Astrocyte (in vitro differentiated cells and primary cell): Measurements from ENCODE around the gene CDHR5. TPM values are rescaled to one million over a fixed set of nuclear protein-coding genes. Genes with fewer than 3 reads are reported as not detected.

Experiments used
- DNase-seq: peaks from one replicate; pipeline ENCODE4 v3.0.0-alpha.2; 2010; ENCODE audit warnings: low read depth
- FAIRE-seq: peaks from 2 replicates; lab custom pipeline; 2011; peaks lifted over from hg19 to GRCh38; lab: Jason Lieb, UNC
- H2AFZ ChIP-seq: 2 replicates; pipeline ENCODE4 v1.6.0; 2012; ENCODE audit warnings: low read depth, low read length, inconsistent platforms
- H3K27ac ChIP-seq: 2 replicates; pipeline ENCODE4 v1.5.1; 2011; ENCODE audit warnings: low read depth, low read length, inconsistent platforms
- H3K27me3 ChIP-seq: 2 replicates; pipeline ENCODE4 v1.6.0; 2011; ENCODE audit warnings: low read length, inconsistent platforms; ENCODE audit not compliant: insufficient read depth
- H3K36me3 ChIP-seq: 2 replicates; pipeline ENCODE4 v1.5.1; 2011; ENCODE audit warnings: low read length, inconsistent platforms; ENCODE audit not compliant: insufficient read depth
- H3K4me1 ChIP-seq: 2 replicates; pipeline ENCODE4 v1.5.1; 2011; ENCODE audit warnings: low read length, inconsistent platforms; ENCODE audit not compliant: insufficient read depth
- H3K4me2 ChIP-seq: 2 replicates; pipeline ENCODE4 v1.6.0; 2012; ENCODE audit warnings: low read length, inconsistent platforms
- H3K4me3 ChIP-seq: 2 replicates; pipeline ENCODE4 v1.5.1; 2011; ENCODE audit warnings: low read depth, mild to moderate bottlenecking, low read length, inconsistent platforms; ENCODE audit not compliant: insufficient read depth
- H3K79me2 ChIP-seq: 2 replicates; pipeline ENCODE4 v1.6.0; 2012; ENCODE audit warnings: mild to moderate bottlenecking, low read length, inconsistent platforms; ENCODE audit not compliant: insufficient read depth
- H3K9ac ChIP-seq: 2 replicates; pipeline ENCODE4 v1.6.0; 2012; ENCODE audit warnings: mild to moderate bottlenecking, low read length, inconsistent platforms
- H3K9me3 ChIP-seq: 2 replicates; pipeline ENCODE4 v1.5.1; 2012; ENCODE audit warnings: low read depth, mild to moderate bottlenecking, low read length, inconsistent platforms; ENCODE audit not compliant: insufficient read depth
- H4K20me1 ChIP-seq: 2 replicates; pipeline ENCODE4 v1.6.0; 2012; ENCODE audit warnings: low read length, inconsistent platforms; ENCODE audit not compliant: insufficient read depth
- H3K27ac Mint-ChIP-seq: one replicate; pipeline ENCODE4 v1.8.0; 2021; ENCODE audit warnings: mild to moderate bottlenecking, mixed read lengths; ENCODE audit not compliant: unreplicated experiment
- H3K27me3 Mint-ChIP-seq: one replicate; pipeline ENCODE4 v1.8.0; 2021; ENCODE audit warnings: low read depth, mixed read lengths; ENCODE audit not compliant: unreplicated experiment
- H3K36me3 Mint-ChIP-seq: one replicate; pipeline ENCODE4 v1.8.0; 2021; ENCODE audit warnings: low read depth, mixed read lengths; ENCODE audit not compliant: unreplicated experiment
- H3K4me1 Mint-ChIP-seq: one replicate; pipeline ENCODE4 v1.8.0; 2021; ENCODE audit warnings: low read depth, mixed read lengths; ENCODE audit not compliant: unreplicated experiment
- H3K4me3 Mint-ChIP-seq: one replicate; pipeline ENCODE4 v1.8.0; 2021; ENCODE audit warnings: mild to moderate bottlenecking, moderate library complexity, mixed read lengths; ENCODE audit not compliant: unreplicated experiment
- H3K9me3 Mint-ChIP-seq: one replicate; pipeline ENCODE4 v1.8.0; 2021; ENCODE audit warnings: mild to moderate bottlenecking, mixed read lengths; ENCODE audit not compliant: unreplicated experiment
- CTCF ChIP-seq: IDR thresholded peaks from 2 replicates; pipeline ENCODE4 v1.5.1; 2011; ENCODE audit warnings: low read depth, mild to moderate bottlenecking, inconsistent platforms, low read length, moderate library complexity; ENCODE audit not compliant: insufficient read depth
- EZH2 ChIP-seq: IDR thresholded peaks from 2 replicates; pipeline ENCODE4 v1.6.1; 2012; ENCODE audit warnings: mild to moderate bottlenecking, low read length, inconsistent platforms; ENCODE audit not compliant: insufficient read depth
- total RNA-seq: library from RNA; stranded (reverse); gene quantifications from 2 replicates; pipeline ENCODE4 v1.2.1, GENCODE V29; 2021

Gene CDHR5
- total RNA-seq, 1 donor from 2014 or later = not detected

DNA sequence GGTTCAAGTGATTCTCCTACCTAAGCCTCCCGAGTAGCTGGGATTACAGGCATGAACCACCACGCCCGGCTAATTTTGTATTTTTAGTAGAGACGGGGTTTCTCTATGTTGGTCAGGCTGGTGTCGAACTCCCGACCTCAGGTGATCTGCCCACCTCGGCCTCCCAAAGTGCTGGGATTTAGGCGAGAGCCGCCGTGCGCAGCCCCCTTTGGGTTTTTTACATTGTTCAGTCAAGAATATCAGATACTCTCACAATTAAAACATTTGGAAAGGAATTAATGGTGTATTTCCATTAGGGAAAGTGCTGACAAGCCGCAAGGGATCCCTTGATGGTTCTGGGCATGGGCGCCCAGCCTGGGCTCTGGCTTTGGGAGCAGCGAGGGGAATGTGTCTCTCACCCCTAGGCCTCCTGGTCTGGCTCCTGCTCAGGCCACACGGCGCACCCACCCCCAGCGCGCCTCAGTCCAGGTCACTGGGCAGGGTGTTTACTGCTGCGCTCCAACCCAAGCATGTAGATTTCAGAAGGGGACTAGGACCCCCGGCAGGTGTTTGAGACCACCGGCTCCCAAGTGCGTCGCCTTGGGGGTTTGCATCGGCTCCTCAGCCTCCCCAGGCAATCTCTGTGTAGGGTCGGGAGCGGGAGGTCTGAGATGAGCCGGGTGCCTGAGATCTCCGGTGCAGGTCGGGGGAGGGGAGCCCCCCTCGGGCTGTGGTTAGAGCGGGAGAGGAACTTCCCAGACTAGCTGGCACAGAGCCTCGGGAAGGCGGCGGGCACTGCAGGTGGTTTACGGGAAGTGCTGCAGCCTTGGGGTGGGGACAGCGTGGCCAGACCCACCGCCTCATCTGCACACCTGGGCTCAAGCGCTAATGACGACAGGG lies 8.2 kb downstream of the CDHR5 start:
- Mint-ChIP-seq H3K36me3 (peaks cover 11% of the 10 kb centered on the region), H3K27ac (peak overlapping the region; percentile 66), H3K4me1 (peaks cover 5% of the 10 kb centered on the region), H3K9me3 (no peaks in the 10 kb centered on the region), H3K27me3 (no peaks in the 10 kb centered on the region), H3K4me3 (no peak overlapping the region)
- H4K20me1 ChIP-seq = peaks cover 34% of the 10 kb centered on the region
- FAIRE-seq (no peak), DNase-seq (no peak)
- H3K4me2 ChIP-seq = peak overlapping the region; percentile 99
- no peak overlapping the region for H3K4me3 ChIP-seq
- no peaks in the 10 kb centered on the region for H3K27me3 ChIP-seq
- no peak overlapping the region for H2AFZ ChIP-seq
- TF ChIP-seq CTCF = no peak
- no peak for TF ChIP-seq EZH2
- H3K36me3 ChIP-seq = no peaks in the 10 kb centered on the region
- H3K9me3 ChIP-seq = no peaks in the 10 kb centered on the region
- peaks cover 11% of the 10 kb centered on the region for H3K4me1 ChIP-seq
- H3K79me2 ChIP-seq = peaks cover 5% of the 10 kb centered on the region
- no peak overlapping the region for H3K9ac ChIP-seq
- no peak overlapping the region for H3K27ac ChIP-seq

DNA sequence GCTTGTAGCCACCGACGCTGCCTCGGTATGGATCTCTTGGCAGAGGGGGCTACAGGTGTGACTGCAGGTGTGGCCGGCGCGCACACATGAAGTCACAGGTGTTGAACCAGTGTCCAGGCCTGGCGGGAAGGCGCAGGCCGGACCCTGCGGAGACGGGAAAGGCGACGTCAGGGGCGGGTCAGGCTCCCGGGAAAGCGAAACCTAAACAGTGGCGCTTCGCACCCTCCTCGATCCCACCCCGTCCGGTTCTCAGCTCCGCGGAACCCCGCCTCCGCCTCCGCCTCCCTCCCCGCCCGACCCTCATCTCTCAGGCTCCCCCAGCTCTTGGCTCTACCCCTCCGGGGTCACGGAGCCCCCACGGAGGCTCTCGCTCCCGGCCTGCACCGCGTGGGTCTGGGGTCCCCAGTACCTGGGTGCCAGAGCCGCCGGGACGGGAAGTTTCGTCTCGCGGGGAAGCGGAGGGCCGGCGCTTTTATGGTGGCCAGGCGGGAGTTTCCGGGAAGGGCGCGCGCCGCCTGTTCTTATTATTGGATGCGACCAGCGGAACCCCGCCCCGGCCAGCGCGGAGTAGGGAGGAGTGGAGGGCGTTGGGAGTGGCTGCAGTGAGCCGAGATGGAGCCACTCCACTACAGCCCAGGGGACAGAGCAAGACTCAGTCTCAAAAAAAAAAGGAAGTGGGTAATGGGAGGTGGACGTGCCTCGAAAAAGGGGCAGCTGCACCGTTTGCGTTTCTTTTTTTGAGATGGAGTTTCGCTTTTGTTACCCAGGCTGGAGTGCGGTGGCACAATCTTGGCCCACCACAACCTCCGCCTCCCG lies 9.0 kb downstream of the CDHR5 start, which contains the start of gene IRF7:
Gene IRF7, minus strand, starts transcription at position 447 of the 816 bp plus-strand sequence. CDS start 586 bp downstream, outside the sequence.
- Mint-ChIP-seq H3K36me3 (peaks cover 12% of the 10 kb centered on the region), H3K27me3 (no peaks in the 10 kb centered on the region), H3K9me3 (no peaks in the 10 kb centered on the region), H3K4me3 (peak within 1 kb of the TSS; percentile 85), H3K27ac (peak within 1 kb of the TSS; percentile 78), H3K4me1 (peaks cover 5% of the 10 kb centered on the region)
- Histone ChIP-seq H3K4me3 (peak within 1 kb of the TSS; percentile 87), H3K79me2 (peaks cover 5% of the 10 kb centered on the region), H3K9ac (peak within 1 kb of the TSS; percentile 85), H3K27ac (peak within 1 kb of the TSS; percentile 80), H4K20me1 (peaks cover 43% of the 10 kb centered on the region), H3K27me3 (no peaks in the 10 kb centered on the region), H3K9me3 (no peaks in the 10 kb centered on the region), H3K36me3 (peaks cover 4% of the 10 kb centered on the region), H3K4me1 (peaks cover 11% of the 10 kb centered on the region), H3K4me2 (peak within 1 kb of the TSS; percentile 99), H2AFZ (peak within 1 kb of the TSS; percentile 56)
- DNase-seq = peak; percentile 77
- FAIRE-seq = no peak
- no peak for TF ChIP-seq CTCF
- TF ChIP-seq EZH2 = no peak
